HL-60 (cell line): ENCODE data around the gene CUEDC2.
A peak's percentile ranks its signal among the peaks of the same experiment; 100 is the strongest.

ENCODE experiments used
- DNase-seq, 2 experiments: peaks; one replicate each; pipeline ENCODE4 v3.0.0-alpha.2; 2010 to 2020; ENCODE audit warnings: low read depth in 1 of 2, low spot score in 1 of 2
- H3K27ac ChIP-seq: fragments of 250-450 bp; sonication (Bioruptor Pico); replicated peaks from 2 replicates; pipeline ENCODE4 v1.5.1; 2020; ENCODE audit warnings: mild to moderate bottlenecking, moderate library complexity
- H3K27me3 ChIP-seq: fragments of 250-450 bp; sonication (Bioruptor Pico); 2 replicates; pipeline ENCODE4 v1.5.1; 2021; ENCODE audit warnings: mild to moderate bottlenecking, moderate library complexity; ENCODE audit not compliant: insufficient read depth, poor library complexity, severe bottlenecking
- H3K4me3 ChIP-seq: replicated peaks from 2 replicates; pipeline ENCODE4 v1.5.1; 2011; ENCODE audit warnings: mild to moderate bottlenecking, control low read depth, low read length; ENCODE audit not compliant: insufficient read depth
- CTCF ChIP-seq: IDR thresholded peaks from one replicate; pipeline ENCODE4 v1.5.1; 2011; ENCODE audit warnings: low read length, control low read depth, inconsistent platforms; ENCODE audit not compliant: insufficient read depth
- GABPA ChIP-seq: IDR thresholded peaks from 2 replicates; pipeline ENCODE4 v1.6.1; 2012; ENCODE audit warnings: low read depth
- POLR2AphosphoS5 ChIP-seq: IDR thresholded peaks from 2 replicates; pipeline ENCODE4 v1.6.1; 2012; ENCODE audit warnings: low read depth
- REST ChIP-seq: IDR thresholded peaks from 2 replicates; pipeline ENCODE4 v1.6.1; 2012; ENCODE audit warnings: low read depth; ENCODE audit not compliant: insufficient replicate concordance
- SPI1 ChIP-seq: IDR thresholded peaks from 2 replicates; pipeline ENCODE4 v1.6.1; 2012; ENCODE audit warnings: low read depth, mild to moderate bottlenecking, borderline replicate concordance

Gene CUEDC2

GRCh38 chr10:102450374-102451104 is 18.2 kb upstream of the CUEDC2 start:
- peak; percentile 82 to 90 for DNase-seq
- TF ChIP-seq REST = no peak
- 0 out of 2 replicates have a peak, but pooled peaks have one; percentile 3 for TF ChIP-seq SPI1
- peak overlapping the region; percentile 76 for H3K4me3 ChIP-seq
- H3K27ac ChIP-seq = peak overlapping the region; percentile 79
- H3K27me3 ChIP-seq = no peaks in the 10 kb centered on the region

GRCh38 chr10:102450124-102450373 is 17.7 kb upstream of the CUEDC2 start:
- peak overlapping the region; percentile 79 for H3K27ac ChIP-seq
- TF ChIP-seq SPI1 (no peak), POLR2AphosphoS5 (peak; percentile 66; the same call in 1 of the 2 replicates), GABPA (no peak)
- H3K4me3 ChIP-seq = peak overlapping the region; percentile 76
- peak in 1 of 2 experiments; percentile 63 for DNase-seq
- no peaks in the 10 kb centered on the region for H3K27me3 ChIP-seq

- Histone ChIP-seq H3K27ac (peak overlapping the region; percentile 79), H3K4me3 (peak overlapping the region; percentile 76), H3K27me3 (no peaks in the 10 kb centered on the region)
- peak; percentile 70 to 82 for DNase-seq
- 0 out of 2 replicates have a peak, but pooled peaks have one; percentile 10 for TF ChIP-seq POLR2AphosphoS5
- TF ChIP-seq REST = no peak
These were observed 17.1 kb upstream of the CUEDC2 start for GRCh38 chr10:102449321-102450123.

- Histone ChIP-seq H3K27ac (no peak overlapping the region), H3K27me3 (no peaks in the 10 kb centered on the region), H3K4me3 (no peak overlapping the region)
- DNase-seq = no peak
- no peak for TF ChIP-seq REST
- TF ChIP-seq POLR2AphosphoS5 = no peak
- no peak for TF ChIP-seq SPI1
- TF ChIP-seq CTCF = no peak
- no peak for TF ChIP-seq GABPA
These were observed 12.5 kb upstream of the CUEDC2 start for GRCh38 chr10:102444851-102445250.
